Measurements from ENCODE around the gene RWDD1.
A peak's percentile ranks its signal among the peaks of the same experiment; 100 is the strongest.

Gene RWDD1

DNA sequence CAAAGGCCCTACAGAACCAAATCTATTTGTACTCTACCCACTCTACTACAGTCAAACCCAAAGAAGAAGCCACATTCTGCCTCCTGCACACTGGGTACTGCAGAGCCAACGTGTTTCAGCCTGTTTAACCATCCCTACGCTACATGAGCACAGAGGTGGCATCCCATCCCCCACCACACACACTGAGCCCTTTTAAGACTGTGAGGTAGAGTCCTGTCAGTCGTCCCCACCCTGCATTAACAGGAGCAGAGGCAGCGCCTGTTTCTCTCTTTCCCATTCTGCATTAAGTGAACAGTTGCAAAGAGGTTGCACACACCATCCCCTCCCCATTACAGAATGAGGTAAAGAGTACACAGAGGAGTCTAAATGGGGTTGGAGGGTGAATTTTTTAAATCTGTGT is 39.8 kb downstream of the RWDD1 start:
- no peak for DNase-seq (ENCODE audit: low spot score)

DNA sequence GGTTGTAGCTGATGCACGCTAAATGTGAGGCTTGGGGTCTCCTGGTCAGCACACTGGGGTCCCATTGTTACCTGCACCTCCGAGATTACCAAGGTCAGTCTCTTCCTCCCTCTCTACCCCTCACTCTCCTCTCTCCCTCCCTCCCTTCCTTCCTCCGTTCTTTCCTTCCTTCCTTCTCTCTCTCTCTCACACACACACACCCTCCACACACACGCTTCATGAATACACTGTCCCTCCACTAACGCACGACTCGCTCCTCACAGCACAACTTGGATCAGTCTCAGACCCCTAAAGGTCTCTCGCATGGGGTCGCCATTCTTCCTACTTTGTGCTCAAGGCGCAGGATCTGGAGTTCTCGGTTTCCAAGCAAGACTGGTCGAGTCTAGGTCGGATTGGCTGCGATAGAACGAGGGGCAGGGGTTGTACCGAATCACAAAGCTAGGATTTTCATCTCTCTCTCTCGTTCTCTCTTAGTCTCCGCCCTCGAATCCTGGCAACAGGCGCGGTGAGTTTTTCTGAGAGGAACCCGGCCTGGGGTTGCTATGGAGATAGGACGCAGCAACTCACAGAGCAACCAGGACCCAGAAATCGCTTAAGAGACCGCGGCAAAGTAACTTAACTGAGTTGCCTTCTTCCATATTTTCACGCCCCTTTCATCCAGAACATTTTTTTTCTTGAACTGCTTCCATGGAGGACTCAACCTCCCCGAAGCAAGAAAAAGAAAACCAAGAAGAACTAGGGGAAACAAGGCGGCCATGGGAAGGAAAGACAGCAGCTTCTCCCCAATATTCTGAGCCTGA is 44.8 kb downstream of the RWDD1 start, which contains the start of gene RSPH4A:
TSS of gene RSPH4A (plus strand) at position 543 of the 800 bp plus-strand sequence. CDS start at position 688, 145 bp downstream.
- DNase-seq (ENCODE audit: low spot score), result peak; percentile 84

DNA sequence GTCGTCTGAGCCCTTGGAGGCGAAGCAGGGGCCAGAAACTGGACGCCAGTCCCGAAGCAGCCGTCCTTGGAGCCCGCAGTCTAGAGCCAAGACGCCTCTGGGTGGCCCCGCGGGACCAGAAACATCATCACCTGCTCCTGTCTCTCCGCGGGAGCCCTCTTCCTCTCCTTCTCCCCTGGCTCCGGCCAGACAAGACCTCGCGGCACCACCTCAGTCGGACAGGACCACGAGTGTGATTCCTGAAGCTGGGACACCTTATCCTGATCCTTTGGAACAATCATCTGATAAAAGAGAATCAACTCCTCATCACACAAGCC is 45.4 kb downstream of the RWDD1 start:
- DNase-seq (ENCODE audit: low spot score), result no peak

DNA sequence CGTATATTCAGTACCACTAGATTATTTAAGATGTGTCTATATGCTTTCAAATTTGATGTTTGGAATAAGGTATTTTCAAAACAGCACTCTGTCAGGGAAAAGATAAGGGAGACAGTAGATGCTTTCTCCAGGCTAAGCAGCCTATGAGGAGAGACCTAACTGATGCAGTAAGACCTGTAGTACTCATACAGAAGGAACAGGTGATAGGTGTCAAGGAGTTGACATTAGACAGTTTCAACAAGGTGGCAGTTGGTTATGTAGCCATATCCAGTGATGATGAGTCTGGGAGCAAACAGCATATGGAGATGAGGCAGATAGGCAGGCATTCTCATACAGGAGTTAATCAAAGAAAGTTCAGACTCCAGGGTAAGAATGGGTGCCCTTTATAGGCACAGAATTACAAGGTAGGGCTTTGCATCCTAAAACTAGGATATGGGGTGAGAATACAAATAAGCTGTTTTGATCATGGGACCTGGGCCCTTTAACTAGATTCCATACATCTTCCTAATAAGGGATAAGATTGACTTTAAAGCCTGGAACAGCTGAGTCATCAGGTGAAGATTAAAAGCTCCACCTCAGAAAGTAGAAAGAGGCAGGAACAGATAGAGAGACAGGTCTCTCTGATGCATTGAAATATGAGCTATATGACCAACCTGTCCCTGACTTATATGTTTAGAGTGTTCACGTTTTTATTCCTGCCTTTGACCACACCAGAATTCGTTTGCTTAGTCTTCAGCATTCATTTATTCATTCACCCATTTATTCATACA is 52.9 kb downstream of the RWDD1 start:
- DNase-seq (ENCODE audit: low spot score), result no peak

DNA sequence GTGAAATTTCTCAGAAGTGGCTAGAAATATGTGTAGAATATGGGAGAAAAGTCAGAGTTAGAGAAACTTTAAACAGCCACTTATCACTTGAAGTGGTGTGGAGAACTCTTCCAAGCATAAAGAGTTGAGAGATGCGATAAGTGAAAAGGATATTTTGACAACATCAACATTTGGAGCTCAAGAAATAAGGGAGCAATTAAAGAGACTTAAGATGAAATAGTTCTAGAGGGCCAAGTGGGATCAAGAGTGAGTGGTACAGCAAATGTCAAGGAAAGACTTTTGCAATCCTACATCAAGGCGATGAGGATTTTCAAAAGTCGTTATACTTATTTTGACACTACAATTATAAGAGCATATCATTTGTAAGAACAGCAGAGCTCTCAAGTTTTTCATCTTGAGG is 54.6 kb downstream of the RWDD1 start:
- no peak for DNase-seq (ENCODE audit: low spot score)

DNA sequence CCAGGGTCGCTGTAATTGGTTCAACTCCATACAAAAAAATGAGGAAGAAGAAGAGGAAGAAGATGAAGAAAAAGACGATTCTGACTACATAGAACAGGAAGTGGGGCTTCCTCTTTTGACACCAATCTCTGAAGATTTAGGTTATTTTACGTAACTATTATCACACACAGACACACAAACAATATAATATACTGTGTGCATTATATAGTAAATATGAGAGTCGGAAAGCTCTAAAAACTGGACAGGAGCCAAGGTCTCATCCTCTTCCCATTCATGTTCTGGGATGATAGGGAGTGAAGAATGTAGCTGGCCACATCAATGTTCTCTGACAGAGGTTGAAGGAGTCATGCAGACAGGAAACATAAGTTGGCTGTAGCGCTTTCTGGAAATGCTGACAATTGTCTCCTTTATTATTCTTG is 58.3 kb downstream of the RWDD1 start:
- DNase-seq (ENCODE audit: low spot score), result no peak

DNA sequence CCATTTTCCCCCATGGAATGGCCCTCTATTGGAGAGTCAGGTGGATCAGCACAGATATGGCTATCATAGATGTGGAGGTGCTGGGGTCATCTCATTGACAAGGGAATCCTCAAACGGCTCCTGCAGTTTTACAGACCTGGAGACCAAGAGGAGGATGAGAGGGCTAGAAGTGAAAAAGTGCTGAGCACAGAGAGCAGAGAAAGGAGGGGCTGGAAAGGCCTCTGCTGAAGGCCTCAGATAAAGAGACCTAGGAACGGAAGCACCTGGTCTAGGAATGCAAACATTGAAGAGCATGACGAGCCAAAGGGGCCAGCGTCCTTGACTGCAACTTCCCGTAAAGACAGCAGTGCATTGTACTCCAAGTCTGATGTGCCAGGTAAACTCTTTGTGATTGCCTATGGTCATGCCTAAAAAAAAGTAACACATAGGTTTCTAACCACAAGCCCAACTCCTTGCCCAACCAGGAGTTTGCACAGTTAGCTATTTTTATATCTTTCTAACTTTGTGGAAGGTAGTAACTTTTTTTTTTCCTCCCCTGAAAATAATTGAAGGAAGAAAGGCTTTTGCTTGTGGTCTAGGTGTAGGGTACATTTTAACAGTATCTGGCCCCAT is 60.2 kb downstream of the RWDD1 start:
- no peak for DNase-seq (ENCODE audit: low spot score)

DNA sequence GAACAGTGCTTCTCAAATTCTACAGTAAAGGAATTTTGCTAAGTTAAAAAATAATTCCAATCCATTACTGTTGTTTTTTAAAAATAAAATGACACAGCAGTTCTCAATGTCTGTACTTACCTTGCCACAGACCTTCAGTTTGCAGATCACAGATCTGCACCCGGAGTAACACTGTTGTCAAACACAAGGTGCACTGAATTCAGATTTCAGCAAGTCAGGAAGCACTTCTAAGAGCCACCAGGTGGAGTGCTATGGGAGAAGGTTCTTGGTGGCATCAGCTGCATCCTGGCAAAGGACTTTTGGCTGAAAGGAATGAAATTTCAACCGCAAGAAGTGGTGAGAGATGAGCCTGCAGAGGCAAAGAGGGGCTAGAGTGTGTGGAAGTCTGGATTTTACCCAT is 62.4 kb downstream of the RWDD1 start:
- DNase-seq (ENCODE audit: low spot score), result no peak

Measured in globus pallidus (tissue), 1 donor.